ENCODE data around the gene SMOC1. TPM values are rescaled to one million over a fixed set of nuclear protein-coding genes. Genes with fewer than 3 reads are reported as not detected.

SMOC1 gene
- total RNA-seq, 1 experiment from 2014 or later: not detected

DNA sequence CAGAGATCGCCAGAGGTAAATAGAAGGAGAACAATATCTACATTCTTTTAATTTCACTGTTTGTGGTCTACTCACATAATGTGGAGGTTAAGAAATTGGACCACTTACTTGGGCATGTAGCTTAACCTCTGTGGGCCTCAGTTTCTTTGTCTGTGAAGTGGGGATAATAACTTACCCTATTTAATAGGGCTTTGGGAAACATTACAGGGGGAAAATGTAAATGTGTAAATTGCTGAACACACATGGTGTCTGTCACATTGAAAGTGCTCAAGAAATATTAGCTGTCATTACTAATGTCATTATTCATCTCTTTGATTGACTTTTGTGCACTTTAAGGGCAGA lies 169.1 kb downstream of the SMOC1 start:
- H3K27ac ChIP-seq: no peak overlapping the region
- no peaks in the 10 kb centered on the region for H4K20me1 ChIP-seq (ENCODE audit: insufficient read depth)
- DNase-seq: no peak
- H3F3A ChIP-seq (ENCODE audit: insufficient read depth, low read depth): no peaks in the 10 kb centered on the region
- POLR2A ChIA-PET (ENCODE audit: unreplicated experiment): interaction anchor here (0.7 kb wide), 1 partner anchor 25 kb away, joined by 4 read pairs; no protein-coding TSS in a partner anchor
- no peaks in the 10 kb centered on the region for H3K9me2 ChIP-seq (ENCODE audit: insufficient read depth)
- TF ChIP-seq, protein P1, sequence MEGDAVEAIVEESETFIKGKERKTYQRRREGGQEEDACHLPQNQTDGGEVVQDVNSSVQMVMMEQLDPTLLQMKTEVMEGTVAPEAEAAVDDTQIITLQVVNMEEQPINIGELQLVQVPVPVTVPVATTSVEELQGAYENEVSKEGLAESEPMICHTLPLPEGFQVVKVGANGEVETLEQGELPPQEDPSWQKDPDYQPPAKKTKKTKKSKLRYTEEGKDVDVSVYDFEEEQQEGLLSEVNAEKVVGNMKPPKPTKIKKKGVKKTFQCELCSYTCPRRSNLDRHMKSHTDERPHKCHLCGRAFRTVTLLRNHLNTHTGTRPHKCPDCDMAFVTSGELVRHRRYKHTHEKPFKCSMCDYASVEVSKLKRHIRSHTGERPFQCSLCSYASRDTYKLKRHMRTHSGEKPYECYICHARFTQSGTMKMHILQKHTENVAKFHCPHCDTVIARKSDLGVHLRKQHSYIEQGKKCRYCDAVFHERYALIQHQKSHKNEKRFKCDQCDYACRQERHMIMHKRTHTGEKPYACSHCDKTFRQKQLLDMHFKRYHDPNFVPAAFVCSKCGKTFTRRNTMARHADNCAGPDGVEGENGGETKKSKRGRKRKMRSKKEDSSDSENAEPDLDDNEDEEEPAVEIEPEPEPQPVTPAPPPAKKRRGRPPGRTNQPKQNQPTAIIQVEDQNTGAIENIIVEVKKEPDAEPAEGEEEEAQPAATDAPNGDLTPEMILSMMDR (conservative IDR thresholded peaks at IDR 0.05): no peak
- intact Hi-C loops (cut with micrococcal nuclease; ENCODE audit: unreplicated experiment): no loop called here
- H3K4me3 ChIP-seq: no peak overlapping the region
- no peaks in the 10 kb centered on the region for H3K4me1 ChIP-seq (replicated peaks; ENCODE audit: insufficient read depth)
- no peak overlapping the region for H3K4me2 ChIP-seq
- BruUV-seq (replicated peaks): no TSS peak
- CTCF ChIA-PET: no interaction called here
- no peaks in the 10 kb centered on the region for H3K9me3 ChIP-seq (ENCODE audit: insufficient read depth, low read depth)
- H3K36me3 ChIP-seq (ENCODE audit: low read depth): no peaks in the 10 kb centered on the region
- H2AFZ ChIP-seq: no peak overlapping the region
- peaks cover 70% of the 10 kb centered on the region for H3K27me3 ChIP-seq (ENCODE audit: insufficient read depth, low read depth)
- no peaks in the 10 kb centered on the region for H3K79me2 ChIP-seq (ENCODE audit: low read depth)

DNA sequence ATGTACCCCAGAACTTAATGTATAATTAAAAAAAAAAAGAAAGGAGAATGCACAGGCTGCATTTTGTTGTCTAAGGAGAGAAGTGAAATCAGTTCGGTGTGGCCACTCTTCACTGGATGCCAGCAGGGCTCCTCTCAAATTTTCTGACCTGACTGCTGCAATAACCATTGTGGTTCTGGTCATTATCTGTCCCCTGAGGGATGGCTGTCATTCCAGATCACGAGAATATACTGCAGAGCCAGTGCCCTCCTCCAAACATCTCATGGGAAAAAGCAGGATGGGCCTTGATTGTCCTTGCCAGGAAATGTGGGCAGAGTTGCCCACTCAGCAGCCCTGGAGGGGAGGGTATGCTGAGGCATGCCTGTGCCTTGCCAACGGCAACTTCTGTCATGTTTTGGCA lies 170.4 kb downstream of the SMOC1 start:
- H3K27ac ChIP-seq: no peak overlapping the region
- no peaks in the 10 kb centered on the region for H3F3A ChIP-seq (ENCODE audit: insufficient read depth, low read depth)
- CTCF ChIA-PET: no interaction called here

DNA sequence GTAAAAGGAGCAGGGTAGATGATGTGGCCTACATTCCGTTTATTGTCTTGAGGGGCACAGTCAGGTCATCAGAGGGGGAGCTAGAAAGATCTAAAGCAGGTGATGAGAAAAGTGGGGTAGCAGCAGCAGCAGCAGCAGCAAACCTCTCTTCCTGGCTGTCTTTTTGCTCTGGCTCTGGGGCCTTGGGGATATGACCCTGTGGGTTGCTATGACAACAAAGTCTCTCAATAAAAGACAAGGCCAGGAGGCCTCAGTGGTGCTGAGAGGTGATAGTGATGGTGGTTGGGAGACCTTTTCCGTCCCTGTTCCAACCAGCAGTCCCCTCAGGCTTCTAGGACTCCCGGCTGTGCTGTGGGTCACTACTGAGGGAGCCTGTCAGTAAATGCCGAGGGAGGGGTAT lies 170.9 kb downstream of the SMOC1 start:
- no peaks in the 10 kb centered on the region for H3K79me2 ChIP-seq (ENCODE audit: low read depth)
- CTCF ChIA-PET: no interaction called here
- H3K4me1 ChIP-seq (replicated peaks; ENCODE audit: insufficient read depth): no peaks in the 10 kb centered on the region
- intact Hi-C loops (cut with micrococcal nuclease; ENCODE audit: unreplicated experiment): no loop called here
- no TSS peak for BruUV-seq (replicated peaks)
- H3K27me3 ChIP-seq (ENCODE audit: insufficient read depth, low read depth): peaks cover 52% of the 10 kb centered on the region
- H4K20me1 ChIP-seq (ENCODE audit: insufficient read depth): 0 out of 2 replicates have a peak, but pooled peaks cover 3% of the 10 kb centered on the region
- no peak overlapping the region for H3K4me3 ChIP-seq
- no peak overlapping the region for H2AFZ ChIP-seq
- POLR2A ChIA-PET (ENCODE audit: unreplicated experiment): no interaction called here
- TF ChIP-seq, protein P1 (conservative IDR thresholded peaks at IDR 0.05): no peak
- no peak for TF ChIP-seq EZH2 (IDR thresholded peaks at IDR 0.05; ENCODE audit: low read depth)
- no peak for DNase-seq
- no peak overlapping the region for H3K27ac ChIP-seq
- no peaks in the 10 kb centered on the region for H3K9me3 ChIP-seq (ENCODE audit: insufficient read depth, low read depth)
- H3K4me2 ChIP-seq: no peak overlapping the region
- H3K36me3 ChIP-seq (ENCODE audit: low read depth): no peaks in the 10 kb centered on the region
- no peaks in the 10 kb centered on the region for H3K9me2 ChIP-seq (ENCODE audit: insufficient read depth)
- H3F3A ChIP-seq (ENCODE audit: insufficient read depth, low read depth): no peaks in the 10 kb centered on the region

More for the DNA sequence above, 170.4 kb downstream of the SMOC1 start:
- no peaks in the 10 kb centered on the region for H3K4me1 ChIP-seq (replicated peaks; ENCODE audit: insufficient read depth)
- 0 out of 2 replicates have a peak, but pooled peaks cover 3% of the 10 kb centered on the region for H4K20me1 ChIP-seq (ENCODE audit: insufficient read depth)
- no peak for TF ChIP-seq EZH2 (IDR thresholded peaks at IDR 0.05; ENCODE audit: low read depth)
- TF ChIP-seq, protein P1 (conservative IDR thresholded peaks at IDR 0.05): no peak
- no peaks in the 10 kb centered on the region for H3K79me2 ChIP-seq (ENCODE audit: low read depth)
- H3K4me3 ChIP-seq: no peak overlapping the region
- POLR2A ChIA-PET (ENCODE audit: unreplicated experiment): no interaction called here
- no peak overlapping the region for H2AFZ ChIP-seq
- no TSS peak for BruUV-seq (replicated peaks)
- peaks cover 57% of the 10 kb centered on the region for H3K27me3 ChIP-seq (ENCODE audit: insufficient read depth, low read depth)
- H3K9me3 ChIP-seq (ENCODE audit: insufficient read depth, low read depth): no peaks in the 10 kb centered on the region
- H3K9me2 ChIP-seq (ENCODE audit: insufficient read depth): no peaks in the 10 kb centered on the region
- H3K36me3 ChIP-seq (ENCODE audit: low read depth): no peaks in the 10 kb centered on the region
- intact Hi-C loops (cut with micrococcal nuclease; ENCODE audit: unreplicated experiment): no loop called here
- DNase-seq: no peak
- H3K4me2 ChIP-seq: no peak overlapping the region
